Ishikawa (cell line): Measurements from ENCODE around the gene GADL1.

Experiments used
- CEBPB ChIP-seq: IDR thresholded peaks from 2 replicates; pipeline ENCODE4 v1.6.1; 2012
- CREB1 ChIP-seq: IDR thresholded peaks from 2 replicates; pipeline ENCODE4 v1.6.1; 2012; ENCODE audit warnings: low read depth
- EGR1 ChIP-seq: IDR thresholded peaks from 2 replicates; pipeline ENCODE4 v1.6.1; 2012
- EP300 ChIP-seq: IDR thresholded peaks from 2 replicates; pipeline ENCODE4 v1.6.1; 2012; ENCODE audit warnings: borderline replicate concordance
- FOXM1 ChIP-seq: IDR thresholded peaks from 2 replicates; pipeline ENCODE4 v1.6.1; 2012; ENCODE audit warnings: low read depth, borderline replicate concordance
- MAX ChIP-seq: IDR thresholded peaks from 2 replicates; pipeline ENCODE4 v1.6.1; 2012
- NFIC ChIP-seq: IDR thresholded peaks from 2 replicates; pipeline ENCODE4 v1.6.1; 2012
- RAD21 ChIP-seq: IDR thresholded peaks from 2 replicates; pipeline ENCODE4 v1.6.1; 2012; ENCODE audit warnings: low read depth
- REST ChIP-seq: IDR thresholded peaks from 2 replicates; pipeline ENCODE4 v1.6.1; 2012; ENCODE audit warnings: low read depth, mild to moderate bottlenecking
- TAF1 ChIP-seq: IDR thresholded peaks from 2 replicates; pipeline ENCODE4 v1.6.1; 2012; ENCODE audit warnings: low read depth, mild to moderate bottlenecking
- TCF12 ChIP-seq: IDR thresholded peaks from 2 replicates; pipeline ENCODE4 v1.6.1; 2012; ENCODE audit warnings: low read depth
- TEAD4 ChIP-seq: IDR thresholded peaks from 2 replicates; pipeline ENCODE4 v1.6.1; 2012
- USF1 ChIP-seq: IDR thresholded peaks from 2 replicates; pipeline ENCODE4 v1.6.1; 2012
- YY1 ChIP-seq: IDR thresholded peaks from 2 replicates; pipeline ENCODE4 v1.6.1; 2012; ENCODE audit warnings: low read depth
- ZBTB7A ChIP-seq: IDR thresholded peaks from 2 replicates; pipeline ENCODE4 v1.6.1; 2012; ENCODE audit warnings: low read depth

Gene GADL1

GRCh38 chr3:30886888-30887287 lies 7.6 kb downstream of the GADL1 start:
- TF ChIP-seq TCF12 (no peak), TEAD4 (no peak), REST (no peak)

- TF ChIP-seq RAD21 (no peak), YY1 (no peak), TEAD4 (no peak), MAX (no peak), CEBPB (no peak), NFIC (no peak), EGR1 (no peak), EP300 (no peak), TCF12 (no peak), TAF1 (no peak), REST (no peak), CREB1 (no peak), ZBTB7A (no peak), USF1 (no peak), FOXM1 (no peak)
Measured at GRCh38 chr3:30878862-30879261, 15.6 kb downstream of the GADL1 start.

DNA sequence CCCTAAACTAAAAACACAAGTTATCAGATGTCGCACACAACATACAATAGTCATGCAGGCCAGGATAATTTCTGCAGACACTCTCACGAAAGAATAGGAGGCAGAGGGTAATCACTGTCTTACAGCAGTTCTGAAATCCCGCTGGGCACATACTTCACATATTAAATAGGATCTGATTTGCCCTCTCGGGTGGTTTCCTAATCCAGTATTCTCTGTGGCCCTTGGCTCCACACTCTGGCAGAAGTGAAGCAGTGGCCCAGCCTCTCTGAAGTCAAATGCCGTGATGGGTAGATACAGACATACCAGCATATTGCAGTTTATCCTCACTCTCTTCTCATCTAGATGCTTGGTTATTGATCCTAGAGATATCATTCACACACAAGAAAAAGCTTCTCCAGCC lies 19.0 kb downstream of the GADL1 start:
- TF ChIP-seq EGR1 (no peak), ZBTB7A (no peak), CREB1 (no peak), TCF12 (no peak), CEBPB (no peak), TEAD4 (no peak), TAF1 (no peak), FOXM1 (no peak), REST (no peak), NFIC (no peak), RAD21 (no peak), EP300 (no peak), USF1 (no peak), YY1 (no peak), MAX (no peak)

- TF ChIP-seq ZBTB7A, result no peak
- TF ChIP-seq RAD21, result no peak
- no peak for TF ChIP-seq FOXM1
- no peak for TF ChIP-seq MAX
- no peak for TF ChIP-seq YY1
- TF ChIP-seq REST, result no peak
- no peak for TF ChIP-seq EP300
- TF ChIP-seq TEAD4, result no peak
- TF ChIP-seq USF1, result no peak
- no peak for TF ChIP-seq TAF1
- TF ChIP-seq EGR1, result no peak
- no peak for TF ChIP-seq TCF12
- no peak for TF ChIP-seq CEBPB
- TF ChIP-seq NFIC, result no peak
Measured at GRCh38 chr3:30873671-30874070, 20.8 kb downstream of the GADL1 start.
